ENCODE results near the gene AHI1. TPM values are rescaled to one million over a fixed set of nuclear protein-coding genes. Genes with fewer than 3 reads are reported as not detected.

Gene AHI1
- total and polyA plus RNA-seq, 10 of the 15 experiments (the other 5 are each of a cell fraction or from before 2014, with no cell fraction given), result 3.2 to 9.5 (median 4.6) TPM

GRCh38 chr6:135296715-135297114, 200.8 kb downstream of the AHI1 start (continued):
- TF ChIP-seq BCLAF1 (IDR thresholded peaks at IDR 0.05), result no peak
- no peak for TF ChIP-seq ETV6 (conservative IDR thresholded peaks at IDR 0.05 in 1 of 2, IDR thresholded peaks at IDR 0.05 in 1 of 2; ENCODE audit: borderline replicate concordance in 1 of 2, low read depth in 1 of 2)
- TF ChIP-seq ZSCAN29 (IDR thresholded peaks at IDR 0.05), result no peak
- no peak for TF ChIP-seq HSF1 (IDR thresholded peaks at IDR 0.05; ENCODE audit: low read depth, low read length)
- TF ChIP-seq YBX1 (IDR thresholded peaks at IDR 0.05), result no peak

- ChIA-PET SMC1A (ENCODE audit: uncharacterized antibody, unreplicated experiment) (no interaction called here), CTCF (interaction anchor here (0.6 kb wide), 1 partner anchor 1322 kb away, joined by 3 read pairs; no protein-coding TSS in a partner anchor), RAD21 (ENCODE audit: unreplicated experiment) (no interaction called here), POLR2A (no interaction called here)
- in situ Hi-C loops (cut with MboI) (no loop called here), intact Hi-C loops (cut with micrococcal nuclease; ENCODE audit: unreplicated experiment) (no loop called here)
- Histone ChIP-seq H3K36me3 (ENCODE audit: control insufficient read depth in 2 of 2, insufficient read depth in 2 of 2, low read length in 1 of 2) (no peaks in the 10 kb centered on the region), H3K9me3 (replicated peaks; ENCODE audit: control insufficient read depth, insufficient read depth, low read length) (no peaks in the 10 kb centered on the region; the same call in 2 of the 3 replicates), H3K4me2 (ENCODE audit: control insufficient read depth, insufficient read depth) (no peak overlapping the region), H3K79me2 (ENCODE audit: control insufficient read depth, insufficient read depth, low read length) (no peaks in the 10 kb centered on the region), H3K4me3 (no peak overlapping the region), H2AFZ (ENCODE audit: control insufficient read depth, low read depth, low read length) (no peak overlapping the region), H4K20me1 (ENCODE audit: control insufficient read depth, insufficient read depth) (no peaks in the 10 kb centered on the region), H3K9ac (ENCODE audit: control insufficient read depth, insufficient read depth, low read length) (no peak overlapping the region), H3K4me1 (ENCODE audit: control insufficient read depth, insufficient read depth, low read length) (no peaks in the 10 kb centered on the region), H3K27me3 (replicated peaks in 1 of 2; ENCODE audit: control insufficient read depth in 2 of 2, insufficient read depth in 2 of 2, low read length in 1 of 2) (no peaks in the 10 kb centered on the region), H3K27ac (ENCODE audit: control insufficient read depth, insufficient read depth) (no peak overlapping the region)
- DNase-seq (ENCODE audit: low read depth, low spot score), result no peak
- ATAC-seq, result no peak
- FAIRE-seq, result no peak
- TF ChIP-seq HCFC1 (IDR thresholded peaks at IDR 0.05; ENCODE audit: low read length) (no peak), ETV6 (conservative IDR thresholded peaks at IDR 0.05 in 1 of 2, IDR thresholded peaks at IDR 0.05 in 1 of 2; ENCODE audit: borderline replicate concordance in 1 of 2, low read depth in 1 of 2) (no peak), RCOR1 (conservative IDR thresholded peaks at IDR 0.05; ENCODE audit: low read depth, low read length) (no peak), EED (IDR thresholded peaks at IDR 0.05; ENCODE audit: low read depth) (no peak)
- 94% methylated on average over 1 of the region's 1 CpG for WGBS (ENCODE audit: insufficient coverage, insufficient replicate concordance, low lambda C conversion rate, missing lambda C conversion rate)
- no TSS peak for BruUV-seq (replicated peaks)
Observed at GRCh38 chr6:135295085-135295484, 202.5 kb downstream of the AHI1 start.

Measured in GM12878 (cell line).